Amniotic epithelial cell (primary cell): ENCODE data around the gene CKAP5.

Source experiments
- DNase-seq: peaks from one replicate; pipeline ENCODE4 v3.0.0-alpha.2; 2010; ENCODE audit warnings: low read depth

The CKAP5 gene

GRCh38 chr11:46845740-46846509 is at the start of gene CKAP5:
Gene CKAP5 (minus strand): TSS chr11:46846280. CDS start chr11:46821231, 25,049 bp downstream.
- DNase-seq: peak; percentile 85

DNA sequence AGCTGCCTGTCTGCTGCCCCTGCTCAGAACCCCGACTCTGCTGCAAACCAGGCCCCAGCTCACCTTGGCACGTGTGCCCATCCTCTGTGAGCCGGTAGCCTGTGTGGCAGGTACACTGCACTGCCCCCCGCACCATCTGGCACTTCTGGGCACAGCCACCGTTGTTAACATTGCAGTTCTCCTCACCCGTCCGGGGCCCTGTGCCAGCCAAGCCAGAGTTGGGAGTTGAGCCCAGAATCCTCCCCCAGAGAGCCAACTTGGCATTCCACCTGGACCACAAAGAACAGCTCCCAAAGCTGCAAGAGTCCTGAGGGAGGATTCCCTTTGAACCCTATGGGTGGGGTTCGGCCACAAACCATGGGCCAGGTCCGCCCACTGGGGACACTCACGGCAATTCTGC is 49.7 kb upstream of the CKAP5 start:
- DNase-seq: no peak

- no peak for DNase-seq
Measured at GRCh38 chr11:46894961-46895360, 48.9 kb upstream of the CKAP5 start.

DNA sequence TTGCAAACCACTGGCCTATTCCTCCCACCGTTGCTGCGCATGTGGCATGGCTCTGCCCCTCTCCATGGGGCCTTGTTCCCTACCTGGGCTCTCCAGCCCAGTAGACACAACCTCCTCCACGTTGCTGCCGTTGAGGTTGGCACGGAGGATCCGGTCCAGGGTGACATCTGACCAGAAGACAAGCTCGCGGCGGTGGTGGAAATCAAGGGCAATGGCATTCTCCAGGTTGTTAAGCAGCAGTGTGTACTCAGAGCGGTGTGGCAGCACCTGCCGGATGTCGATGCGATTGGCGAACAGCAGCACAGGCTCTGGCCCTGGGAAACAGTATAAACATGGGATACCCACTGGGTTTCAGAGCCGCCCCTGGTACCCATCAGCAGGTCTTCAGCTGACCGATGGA is 48.4 kb upstream of the CKAP5 start:
- DNase-seq: no peak

DNA sequence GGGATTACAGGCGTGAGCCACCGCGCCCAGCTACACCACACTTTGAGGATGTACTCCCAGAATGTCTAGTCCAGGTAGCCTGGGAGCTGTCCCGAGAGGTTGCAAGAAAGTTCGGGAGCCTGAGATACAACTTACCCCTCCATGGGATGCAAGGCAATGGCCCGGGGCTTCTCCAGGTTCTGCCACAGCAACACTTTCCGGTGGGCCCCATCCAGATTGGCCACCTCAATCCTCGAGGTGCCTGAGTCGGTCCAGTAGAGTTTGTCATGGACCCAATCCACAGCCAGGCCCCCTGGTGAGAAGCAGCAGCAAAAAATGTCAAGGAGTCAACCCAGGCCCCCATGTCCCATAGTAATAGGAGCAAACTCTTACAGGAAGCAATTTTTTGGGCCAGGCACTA is 46.8 kb upstream of the CKAP5 start:
- no peak for DNase-seq

DNA sequence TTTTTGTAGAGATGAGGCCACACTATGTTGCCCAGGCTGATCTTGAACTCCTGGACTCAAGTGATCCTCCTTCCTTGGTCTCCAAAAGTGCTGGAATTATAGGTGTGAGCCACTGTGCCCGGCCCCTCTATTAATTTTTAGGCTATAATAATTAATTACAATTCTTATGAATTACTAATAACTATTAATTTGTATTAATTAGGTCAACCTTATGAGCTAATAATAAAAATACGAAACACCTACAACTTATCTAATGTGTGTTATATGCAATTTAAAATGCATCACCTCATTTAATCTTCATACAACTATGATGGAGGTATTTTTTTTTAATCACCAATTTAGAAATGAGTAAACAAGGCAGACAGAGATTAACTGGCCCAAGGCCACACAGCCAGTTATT is 46.0 kb upstream of the CKAP5 start:
- no peak for DNase-seq

- DNase-seq: peak; percentile 55
Measured at GRCh38 chr11:46890665-46891064, 44.6 kb upstream of the CKAP5 start.

DNA sequence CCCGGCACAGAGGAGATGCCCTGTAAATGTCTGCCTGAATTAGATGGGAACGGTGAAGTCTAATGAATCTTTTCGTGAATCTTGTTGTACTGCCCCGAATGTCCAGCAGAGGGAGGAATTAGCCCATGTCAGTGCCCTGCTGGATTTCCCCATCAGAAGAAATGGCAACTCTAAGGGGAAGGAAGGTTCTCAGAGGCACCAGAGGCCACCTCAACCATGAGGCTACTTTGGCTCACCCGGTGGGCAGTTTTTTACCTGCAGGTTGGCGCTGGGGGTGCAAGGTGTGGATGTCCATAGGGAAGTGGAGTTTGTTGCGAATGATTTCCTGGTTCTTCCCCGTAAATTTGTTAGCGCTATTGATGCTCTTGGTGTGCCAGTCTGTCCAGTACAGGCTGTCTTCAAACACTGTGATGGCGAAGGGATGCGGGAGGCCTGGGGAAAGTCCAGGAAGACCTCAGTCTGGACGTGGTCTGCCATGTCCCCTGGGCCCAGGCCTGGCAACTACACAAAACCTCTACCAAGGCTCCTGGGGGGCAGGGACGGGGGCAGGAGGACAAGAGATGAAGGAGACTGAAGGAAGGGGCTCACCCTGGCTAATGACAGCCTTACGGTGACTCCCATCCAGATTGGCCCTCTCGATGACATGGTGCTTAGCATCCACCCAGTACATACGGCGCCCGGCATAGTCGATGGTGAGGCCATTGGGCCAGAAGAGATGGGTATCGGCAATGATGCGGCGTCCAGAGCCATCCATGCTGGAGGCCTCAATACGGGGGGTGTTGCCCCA is 43.8 kb upstream of the CKAP5 start:
- peak; percentile 64 for DNase-seq

- no peak for DNase-seq
Measured at GRCh38 chr11:46889251-46889650, 43.2 kb upstream of the CKAP5 start.

DNA sequence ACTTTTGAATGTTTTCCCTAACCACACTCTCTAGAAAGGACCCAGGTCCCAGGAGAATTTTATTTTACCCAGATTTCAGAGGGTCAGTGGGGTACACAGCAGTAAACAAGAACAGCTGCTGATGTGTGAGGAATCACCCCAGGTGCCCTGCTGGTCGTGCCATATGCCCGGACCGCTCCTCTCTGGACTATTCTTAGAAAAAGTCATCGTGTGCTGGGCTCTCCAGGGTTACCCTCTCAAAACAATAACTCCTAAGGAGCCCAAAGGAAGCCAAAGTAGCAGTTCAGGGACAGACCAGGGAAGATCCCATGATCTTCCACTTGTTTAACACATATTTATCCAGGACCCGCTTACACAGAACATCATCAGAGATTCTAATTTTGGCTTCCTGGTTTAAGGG is 42.6 kb upstream of the CKAP5 start:
- no peak for DNase-seq

GRCh38 chr11:46886211-46886610 is 40.1 kb upstream of the CKAP5 start:
- no peak for DNase-seq

- no peak for DNase-seq
Measured at GRCh38 chr11:46879056-46879585, 33.0 kb upstream of the CKAP5 start.

DNA sequence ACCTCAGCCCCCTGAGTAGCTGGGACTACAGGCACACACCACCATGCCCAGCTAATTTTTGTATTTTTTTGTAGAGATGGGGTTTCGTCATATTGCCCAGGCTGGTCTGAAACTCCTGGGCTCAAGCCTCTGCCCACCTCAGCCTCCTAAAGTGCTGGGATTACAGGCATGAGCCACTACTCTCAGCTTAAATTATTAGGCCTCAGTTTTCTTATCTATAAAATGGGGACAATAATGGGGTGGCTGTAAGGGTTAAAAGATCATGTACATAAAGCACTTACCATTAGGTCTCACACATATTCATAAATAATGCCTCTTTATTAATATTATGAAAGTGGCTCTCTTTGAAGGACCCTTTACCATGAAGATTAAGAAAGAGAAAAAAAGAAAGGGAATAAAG is 31.5 kb upstream of the CKAP5 start:
- DNase-seq: no peak

DNA sequence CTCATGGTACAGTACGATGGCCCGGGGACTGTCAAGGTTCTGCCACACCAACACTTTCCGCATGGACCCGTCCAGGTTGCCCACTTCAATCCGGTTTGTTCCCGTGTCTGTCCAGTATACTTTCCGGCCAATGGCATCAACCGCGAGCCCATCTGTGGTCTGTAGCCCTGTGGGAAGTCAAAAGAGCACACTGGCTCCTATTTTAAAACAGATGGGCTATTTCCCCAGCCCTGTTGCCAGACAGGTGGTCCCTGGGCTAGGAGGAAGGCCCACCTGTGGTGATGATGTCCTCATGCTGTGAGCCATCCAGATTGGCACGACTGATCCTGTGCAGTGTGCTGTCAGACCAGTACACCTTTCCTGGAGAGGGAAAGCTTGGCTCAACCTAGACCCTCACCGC is 30.4 kb upstream of the CKAP5 start:
- no peak for DNase-seq

DNA sequence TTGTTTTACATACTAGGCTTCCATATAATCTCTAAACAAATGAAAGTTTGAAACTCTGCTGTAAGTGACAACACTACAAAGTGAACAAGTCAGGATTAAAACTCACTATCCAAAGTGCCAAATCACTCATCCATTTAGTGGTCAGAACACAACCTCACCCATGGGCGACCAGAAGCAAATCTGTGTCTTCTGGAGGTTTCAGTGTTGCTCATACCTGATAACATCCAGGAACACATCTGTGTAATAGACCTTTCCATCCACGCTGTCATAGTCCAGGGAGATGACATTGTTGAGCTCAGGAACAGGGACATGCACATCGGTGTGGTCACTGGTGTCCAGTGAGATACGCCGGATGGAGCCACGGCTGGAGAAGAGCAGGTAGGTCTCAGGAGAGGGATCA is 28.5 kb upstream of the CKAP5 start:
- no peak for DNase-seq

GRCh38 chr11:46868912-46869311 is 22.8 kb upstream of the CKAP5 start:
- DNase-seq: no peak

GRCh38 chr11:46865340-46865739 is 19.3 kb upstream of the CKAP5 start:
- DNase-seq: peak; percentile 96

DNA sequence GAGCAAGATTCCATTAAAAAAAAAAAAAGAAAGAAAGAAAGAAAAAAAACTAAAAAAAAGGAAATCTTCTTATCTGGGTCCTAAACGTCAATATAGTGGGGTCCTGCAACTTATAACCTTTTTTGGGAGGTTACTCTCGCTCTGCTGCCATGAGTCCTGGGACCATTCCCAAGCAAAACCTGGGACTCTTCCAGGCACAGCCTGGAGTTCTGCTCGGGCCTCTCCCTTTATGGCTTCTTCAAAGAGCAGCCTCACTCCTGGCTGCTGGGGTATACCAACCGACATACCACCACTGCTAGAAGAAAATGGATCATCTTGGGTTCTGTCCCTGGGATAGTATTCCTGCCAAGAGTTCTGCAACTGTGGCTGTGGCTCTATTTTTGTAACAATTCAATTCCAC is 14.1 kb upstream of the CKAP5 start:
- no peak for DNase-seq

- no peak for DNase-seq
Measured at GRCh38 chr11:46858920-46859546, 13.0 kb upstream of the CKAP5 start.

DNA sequence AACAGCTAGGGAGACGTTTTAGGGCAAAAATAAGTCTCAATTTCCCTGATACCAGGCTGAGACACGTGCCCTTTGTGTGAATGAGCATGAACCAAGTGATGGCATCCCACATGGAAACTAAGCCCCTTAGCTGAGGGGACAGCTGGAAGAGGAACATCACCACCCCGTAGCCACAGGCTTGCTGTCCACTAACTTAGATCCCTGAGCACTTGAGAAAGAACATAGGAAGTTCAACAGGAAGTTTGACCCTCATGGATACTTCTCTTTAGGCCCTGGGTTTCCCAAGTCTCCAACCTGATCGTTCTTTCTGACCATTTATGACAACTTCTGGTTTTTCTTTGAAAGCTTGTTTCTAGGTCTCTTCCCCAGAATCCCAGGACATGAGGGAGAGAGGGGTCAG is 11.6 kb upstream of the CKAP5 start:
- no peak for DNase-seq

- DNase-seq: no peak
Measured at GRCh38 chr11:46856605-46857343, 10.7 kb upstream of the CKAP5 start.

GRCh38 chr11:46855863-46856262 is 9.8 kb upstream of the CKAP5 start:
- no peak for DNase-seq
